HEK293 (cell line): ENCODE results near the gene ARHGAP27.
"Not testable (repeated sequence)": the region's sequence is repeated elsewhere in the genome, so short reads cannot be mapped to it uniquely, and the experiment has no call there.

ENCODE experiments used
- CTCF ChIP-seq: fragments of 450-650 bp; formaldehyde crosslinking; IDR thresholded peaks from 2 replicates; pipeline ENCODE4 v1.5.1; 2016; ENCODE audit warnings: missing biosample characterization, missing genetic modification characterization
- MEIS1 ChIP-seq: sonication (generic); formaldehyde crosslinking; IDR thresholded peaks from 2 replicates; pipeline ENCODE4 v1.8.1; 2022; ENCODE audit warnings: missing genetic modification reagents, mild to moderate bottlenecking, borderline replicate concordance
- PRDM10 ChIP-seq: fragments of 450-650 bp; formaldehyde crosslinking; IDR thresholded peaks from 2 replicates; pipeline ENCODE4 v1.5.1; 2016; ENCODE audit warnings: missing biosample characterization, missing genetic modification characterization
- SP3 ChIP-seq: fragments of 450-650 bp; formaldehyde crosslinking; IDR thresholded peaks from 2 replicates; pipeline ENCODE4 v1.5.1; 2016; ENCODE audit warnings: missing biosample characterization, missing genetic modification characterization
- ZBTB17 ChIP-seq: fragments of 450-650 bp; formaldehyde crosslinking; IDR thresholded peaks from 2 replicates; pipeline ENCODE4 v1.5.1; 2016; ENCODE audit warnings: missing biosample characterization, missing genetic modification characterization
- ZBTB8A ChIP-seq: fragments of 450-650 bp; formaldehyde crosslinking; IDR thresholded peaks from 2 replicates; pipeline ENCODE4 v1.5.1; 2016; ENCODE audit warnings: missing biosample characterization, missing genetic modification characterization
- ZFP41 ChIP-seq: fragments of 450-650 bp; formaldehyde crosslinking; IDR thresholded peaks from 2 replicates; pipeline ENCODE4 v1.5.1; 2016; ENCODE audit warnings: missing biosample characterization, missing genetic modification characterization, borderline replicate concordance
- ZNF792 ChIP-seq: fragments of 450-650 bp; formaldehyde crosslinking; IDR thresholded peaks from 2 replicates; pipeline ENCODE4 v1.5.1; 2016; ENCODE audit warnings: missing biosample characterization, missing genetic modification characterization

GRCh38 chr17:45444856-45445820, 12.5 kb upstream of the ARHGAP27 start:
- not testable (repeated sequence) for TF ChIP-seq CTCF (tag by site-specific recombination); SP3 (tag by site-specific recombination); ZBTB17 (tag by site-specific recombination); ZBTB8A (tag by site-specific recombination); PRDM10 (tag by site-specific recombination); ZNF792 (tag by site-specific recombination); ZFP41 (tag by site-specific recombination); MEIS1 (CRISPR knock-in tag)
